HepG2 (cell line): ENCODE data around the gene PIANP. TPM values are rescaled to one million over a fixed set of nuclear protein-coding genes. Genes with fewer than 3 reads are reported as not detected.

Experiments used
- ATAC-seq: fragments of 200-7000 bp; cut with Tn5 transposase; 3 replicates; pipeline ENCODE4 v1.9.1; 2020; ENCODE audit warnings: mild to moderate bottlenecking, moderate library complexity
- BruUV-seq: library from RNA; stranded (reverse); fragments of 400-500 nt; replicated peaks from 2 replicates; lab custom pipeline; 2021; lab: Mats Ljungman, UMichigan
- CTCF ChIA-PET: fragments of 300-600 bp; formaldehyde crosslinking; extraction: SDS; loops from one replicate; lab custom pipeline; 2021; ENCODE audit warnings: low total read pairs, inconsistent platforms, low intra/inter-chr PET ratio; lab: Yijun Ruan, JAX
- POLR2A ChIA-PET: fragments of 350-600 bp; sonication (Branson Sonifier 250); formaldehyde crosslinking; loops from one replicate; lab custom pipeline; 2020; ENCODE audit warnings: antibody characterized with exemption, inconsistent platforms; lab: Yijun Ruan, JAX
- DNase-seq: peaks from one replicate; pipeline ENCODE4 v3.0.0-alpha.2; 2015; ENCODE audit warnings: low spot score
- FAIRE-seq: peaks from 3 replicates; lab custom pipeline; 2011; peaks lifted over from hg19 to GRCh38; lab: Jason Lieb, UNC
- H2AFZ ChIP-seq: one replicate; pipeline ENCODE4 v1.6.1; 2011; ENCODE audit warnings: low read length, inconsistent platforms
- H3K27ac ChIP-seq: fragments of 300-600 bp; 3 replicates; pipeline ENCODE4 v1.8.0; 2011; ENCODE audit warnings: mixed run types, mild to moderate bottlenecking, mixed read lengths, low read length, inconsistent platforms; ENCODE audit not compliant: insufficient read depth; ENCODE audit errors: extremely low read length
- H3K27me3 ChIP-seq, 2 experiments: fragments of 200-600 bp in 1 of 2; 2 replicates in 1 of 2; 3 replicates in 1 of 2; pipeline versions ENCODE4 v1.6.0 to v1.8.0; 2011; ENCODE audit warnings: low read length in 2 of 2, mild to moderate bottlenecking in 2 of 2, moderate library complexity in 2 of 2, inconsistent platforms in 1 of 2; ENCODE audit not compliant: insufficient read depth in 2 of 2, control insufficient read depth in 1 of 2
- H3K36me3 ChIP-seq, 2 experiments: fragments of 200-600 bp in 1 of 2; replicated peaks in 1 of 2; 2 replicates in 1 of 2; 3 replicates in 1 of 2; pipeline versions ENCODE4 v1.5.1 to v1.8.0; 2011; ENCODE audit warnings: low read length in 2 of 2, inconsistent platforms in 1 of 2; ENCODE audit not compliant: insufficient read depth in 2 of 2, control insufficient read depth in 1 of 2
- H3K4me1 ChIP-seq: 2 replicates; pipeline ENCODE4 v1.5.1; 2012; ENCODE audit warnings: low read length, inconsistent platforms; ENCODE audit not compliant: insufficient read depth
- H3K4me2 ChIP-seq: 2 replicates; pipeline ENCODE4 v1.6.0; 2011; ENCODE audit warnings: low read depth, low read length, inconsistent platforms
- H3K4me3 ChIP-seq, 3 experiments: fragments of 200-600 bp in 1 of 3; sonication (generic), shearing (Covaris generic) in 1 of 3; replicated peaks in 1 of 3; 2 replicates each; pipeline ENCODE4 v1.5.1; 2011 to 2016; ENCODE audit warnings: low read length in 3 of 3, inconsistent platforms in 2 of 3, low read depth in 2 of 3, mild to moderate bottlenecking in 2 of 3, control low read depth in 1 of 3, mixed read lengths in 1 of 3; ENCODE audit not compliant: insufficient read depth in 1 of 3
- H3K79me2 ChIP-seq: one replicate; pipeline ENCODE4 v1.6.1; 2011; ENCODE audit warnings: low read length, inconsistent platforms; ENCODE audit not compliant: insufficient read depth
- H3K9ac ChIP-seq: 2 replicates; pipeline ENCODE4 v1.6.0; 2011; ENCODE audit warnings: mild to moderate bottlenecking, low read depth, low read length, inconsistent platforms; ENCODE audit not compliant: insufficient read depth
- H3K9me3 ChIP-seq: 2 replicates; pipeline ENCODE4 v1.5.1; 2012; ENCODE audit warnings: mild to moderate bottlenecking, low read length
- H4K20me1 ChIP-seq: 2 replicates; pipeline ENCODE4 v1.6.0; 2011; ENCODE audit warnings: inconsistent platforms, mild to moderate bottlenecking, low read length, moderate library complexity; ENCODE audit not compliant: insufficient read depth
- AKAP8 ChIP-seq: sonication (generic); formaldehyde crosslinking; IDR thresholded peaks from 2 replicates; pipeline ENCODE4 v1.5.1; 2020; ENCODE audit warnings: mild to moderate bottlenecking, missing genetic modification reagents
- FOXC1 ChIP-seq: sonication (generic); formaldehyde crosslinking; IDR thresholded peaks from 2 replicates; pipeline ENCODE4 v1.8.0; 2022; ENCODE audit warnings: mild to moderate bottlenecking, missing genetic modification reagents, borderline replicate concordance
- HMGXB4 ChIP-seq, 2 experiments: sonication (generic) in 1 of 2; formaldehyde crosslinking in 1 of 2; IDR thresholded peaks; 2 replicates each; pipeline versions ENCODE4 v1.4.0 to v1.6.1; 2018 to 2020; ENCODE audit warnings: missing genetic modification reagents in 2 of 2, borderline replicate concordance in 1 of 2, low read depth in 1 of 2, mild to moderate bottlenecking in 1 of 2, missing biosample characterization in 1 of 2
- KLF13 ChIP-seq: sonication (generic); formaldehyde crosslinking; IDR thresholded peaks from 2 replicates; pipeline ENCODE4 v1.4.0; 2020; ENCODE audit warnings: mild to moderate bottlenecking, missing genetic modification reagents
- NBN ChIP-seq: fragments of 450-650 bp; conservative IDR thresholded peaks from 2 replicates; pipeline ENCODE4 v1.6.1; 2017
- PBX2 ChIP-seq: IDR thresholded peaks from 2 replicates; pipeline ENCODE4 v1.6.1; 2016; ENCODE audit warnings: control low read depth
- POLR2A ChIP-seq, 2 experiments: IDR thresholded peaks; 2 replicates each; pipeline ENCODE4 v1.6.1; 2011; ENCODE audit warnings: low read depth in 2 of 2, low read length in 2 of 2, mild to moderate bottlenecking in 1 of 2, moderate library complexity in 1 of 2; ENCODE audit not compliant: insufficient read depth in 1 of 2
- REL ChIP-seq: sonication (generic); formaldehyde crosslinking; conservative IDR thresholded peaks from 2 replicates; pipeline ENCODE4 v1.8.0; 2022; ENCODE audit warnings: mild to moderate bottlenecking, missing genetic modification reagents, moderate library complexity
- REPIN1 ChIP-seq: sonication (generic); formaldehyde crosslinking; IDR thresholded peaks from 2 replicates; pipeline ENCODE4 v1.8.0; 2022; ENCODE audit warnings: missing genetic modification reagents, low read depth, mild to moderate bottlenecking, borderline replicate concordance
- STAT5B ChIP-seq: sonication (generic); formaldehyde crosslinking; IDR thresholded peaks from 2 replicates; pipeline ENCODE4 v1.4.0; 2020; ENCODE audit warnings: missing genetic modification reagents
- XBP1 ChIP-seq: sonication (generic); formaldehyde crosslinking; IDR thresholded peaks from 2 replicates; pipeline ENCODE4 v1.5.0; 2020; ENCODE audit warnings: missing genetic modification reagents
- ZBTB33 ChIP-seq: sonication (generic); formaldehyde crosslinking; IDR thresholded peaks from 2 replicates; pipeline ENCODE4 v1.4.0; 2020; ENCODE audit warnings: missing genetic modification reagents
- ZBTB46 ChIP-seq: sonication (generic); formaldehyde crosslinking; IDR thresholded peaks from 2 replicates; pipeline ENCODE4 v1.4.0; 2020; ENCODE audit warnings: mild to moderate bottlenecking, missing genetic modification reagents, borderline replicate concordance
- ZNF34 ChIP-seq: sonication (generic); formaldehyde crosslinking; IDR thresholded peaks from 2 replicates; pipeline ENCODE4 v1.4.0; 2020; ENCODE audit warnings: mild to moderate bottlenecking, missing genetic modification reagents, borderline replicate concordance
- ZNF460 ChIP-seq: sonication (generic); formaldehyde crosslinking; IDR thresholded peaks from 2 replicates; pipeline ENCODE4 v1.5.1; 2020; ENCODE audit warnings: missing genetic modification reagents, mild to moderate bottlenecking, borderline replicate concordance
- ZNF530 ChIP-seq: sonication (generic); formaldehyde crosslinking; IDR thresholded peaks from 2 replicates; pipeline ENCODE4 v1.5.0; 2020; ENCODE audit warnings: low read depth, mild to moderate bottlenecking, missing genetic modification reagents
- ZNF549 ChIP-seq: sonication (generic); formaldehyde crosslinking; IDR thresholded peaks from 2 replicates; pipeline ENCODE4 v1.5.0; 2020; ENCODE audit warnings: missing genetic modification reagents
- WGBS: methylation state at CpG from one replicate; pipeline ENCODE4 v1.1.6; 2017; ENCODE audit warnings: low lambda C conversion rate; 5-methylcytosine and 5-hydroxymethylcytosine counted together
- in situ Hi-C: cut with HindIII; loops from 2 replicates; pipeline ENCODE4 v1.10.0; 2017; ENCODE audit warnings: low pct_unique_long_range_greater_than_20kb; ENCODE audit not compliant: extremely low pct_ligation_motif_present
- intact Hi-C: fragments of 100-400 bp; cut with micrococcal nuclease; formaldehyde crosslinking; loops from one replicate; pipeline ENCODE4 v1.10.0; 2022; ENCODE audit not compliant: unreplicated experiment
- polyA plus RNA-seq, 8 experiments: library from polyadenylated mRNA; depleted of rRNA in 3 of 8; stranded (reverse) in 7 of 8; unstranded in 1 of 8; fragments of >200 nt; fragmentation: Illumina TruSeq in 4 of 8; extraction: Trizol in 4 of 8; gene quantifications; 2 replicates each; pipeline versions ENCODE4 v1.2.1 to v1.2.3, GENCODE V29; 2011 to 2016; ENCODE audit warnings: low read depth in 4 of 8, missing spikeins in 1 of 8, mixed read lengths in 1 of 8; ENCODE audit not compliant: insufficient read depth in 1 of 8
- total RNA-seq, 5 experiments: library from RNA; depleted of rRNA; stranded (reverse); fragments of >200 nt; fragmentation: Illumina TruSeq; extraction: Trizol; gene quantifications; 2 replicates each; pipeline ENCODE4 v1.2.3, GENCODE V29; 2016; ENCODE audit warnings: low read depth in 1 of 5

Gene PIANP
- total and polyA plus RNA-seq, 2 of the 13 experiments (the other 11 are each of a cell fraction or from before 2014, with no cell fraction given), result not detected

- peak overlapping the region; percentile 25; the same call in 1 of the 2 replicates for H3K4me2 ChIP-seq
- intact Hi-C loops, result loop anchor here (1.0 to 2.0 kb wide), 4 partner anchors 17 to 94 kb away; partner anchors contain the start of gene MLF2
- ATAC-seq (peak; percentile 99), DNase-seq (peak; percentile 46), FAIRE-seq (peak; percentile 90)
- in situ Hi-C loops, result no loop called here
- no peaks in the 10 kb centered on the region for H3K9me3 ChIP-seq
- WGBS, result 36% methylated on average over 8 of the region's 8 CpGs
- no peak overlapping the region for H2AFZ ChIP-seq
- no peaks in the 10 kb centered on the region for H3K79me2 ChIP-seq
- CTCF ChIA-PET, result interaction anchor here (0.9 to 2.4 kb wide), 6 partner anchors 18 to 119 kb away, joined by 3 to 24 read pairs (median 6); no protein-coding TSS in a partner anchor
- H3K36me3 ChIP-seq, result peaks cover 5 to 8% of the 10 kb centered on the region in 2 experiments; a peak in 3 of 5 replicates
- peaks cover 11% of the 10 kb centered on the region for H3K4me1 ChIP-seq
- no peaks in the 10 kb centered on the region for H3K27me3 ChIP-seq
- H3K9ac ChIP-seq, result no peak overlapping the region
- H3K27ac ChIP-seq, result peak overlapping the region; percentile 3
- BruUV-seq, result no TSS peak
- no peaks in the 10 kb centered on the region for H4K20me1 ChIP-seq
- no peak overlapping the region for H3K4me3 ChIP-seq
- POLR2A ChIA-PET, result no interaction called here
- TF ChIP-seq HMGXB4 (CRISPR knock-in tag; IDR thresholded peaks at IDR 0.05; ENCODE audit: borderline replicate concordance in 1 of 2, low read depth in 1 of 2) (peak in 1 of 2 experiments; percentile 25; a peak in 1 of 4 replicates), ZNF549 (no peak), FOXC1 (no peak), ZNF34 (CRISPR knock-in tag) (no peak), ZBTB46 (CRISPR knock-in tag) (no peak), ZNF530 (no peak), ZBTB33 (CRISPR knock-in tag) (no peak), ZNF460 (CRISPR knock-in tag) (no peak), STAT5B (CRISPR knock-in tag) (no peak), AKAP8 (CRISPR knock-in tag) (no peak), PBX2 (CRISPR knock-in tag) (no peak), XBP1 (no peak), KLF13 (CRISPR knock-in tag) (no peak), REL (CRISPR knock-in tag) (no peak), REPIN1 (no peak), NBN (no peak), POLR2A (IDR thresholded peaks at IDR 0.05; ENCODE audit: insufficient read depth in 1 of 2, low read depth in 2 of 2, low read length in 2 of 2) (no peak)
Measured at GRCh38 chr12:6735448-6736191, 35.0 kb upstream of the PIANP start.
